Activated B cell treated with CpG ODN at 0.5 μM for 24 hours (primary cell): ENCODE measurements around the gene PATE4. TPM values are rescaled to one million over a fixed set of nuclear protein-coding genes. Genes with fewer than 3 reads are reported as not detected.

ENCODE experiments used
- ATAC-seq: fragments of 200-7000 bp; cut with Tn5 transposase; one replicate; pipeline ENCODE4 v1.10.0; 2021; ENCODE audit warnings: low read depth, mild to moderate bottlenecking, moderate library complexity
- CTCF ChIA-PET: fragments of 350-600 bp; sonication (Branson Sonifier 250); formaldehyde crosslinking; loops from one replicate; lab custom pipeline; 2021; ENCODE audit warnings: antibody characterized with exemption; lab: Charles Lee
- POLR2A ChIA-PET: fragments of 350-600 bp; sonication (Branson Sonifier 250); formaldehyde crosslinking; loops from one replicate; lab custom pipeline; 2021; ENCODE audit warnings: antibody characterized with exemption; lab: Charles Lee
- DNase-seq: peaks from one replicate; pipeline ENCODE4 v3.0.0; 2022
- H3K27ac Mint-ChIP-seq: one replicate; pipeline ENCODE4 v1.8.0; 2020; ENCODE audit warnings: mixed read lengths
- H3K27me3 Mint-ChIP-seq: one replicate; pipeline ENCODE4 v1.8.0; 2021; ENCODE audit warnings: mixed read lengths
- H3K36me3 Mint-ChIP-seq: one replicate; pipeline ENCODE4 v1.8.0; 2021; ENCODE audit warnings: low read depth, mixed read lengths
- H3K4me1 Mint-ChIP-seq: one replicate; pipeline ENCODE4 v1.8.0; 2021; ENCODE audit warnings: mixed read lengths
- H3K4me3 Mint-ChIP-seq: one replicate; pipeline ENCODE4 v1.8.0; 2020; ENCODE audit warnings: mild to moderate bottlenecking, mixed read lengths
- H3K9me3 Mint-ChIP-seq: one replicate; pipeline ENCODE4 v1.8.0; 2020; ENCODE audit warnings: mixed read lengths
- CTCF ChIP-seq: fragments of 200-600 bp; IDR thresholded peaks from one replicate; pipeline ENCODE4 v1.8.0; 2022; ENCODE audit warnings: antibody characterized with exemption, mild to moderate bottlenecking
- intact Hi-C: fragments of 100-400 bp; cut with micrococcal nuclease; formaldehyde crosslinking; loops from one replicate; pipeline ENCODE4 v1.15.1; 2024
- total RNA-seq: library from RNA; stranded (reverse); gene quantifications from 2 replicates; pipeline ENCODE4 v1.2.3, GENCODE V29; 2022

The PATE4 gene
- total RNA-seq, 1 donor from 2014 or later, result not detected

DNA sequence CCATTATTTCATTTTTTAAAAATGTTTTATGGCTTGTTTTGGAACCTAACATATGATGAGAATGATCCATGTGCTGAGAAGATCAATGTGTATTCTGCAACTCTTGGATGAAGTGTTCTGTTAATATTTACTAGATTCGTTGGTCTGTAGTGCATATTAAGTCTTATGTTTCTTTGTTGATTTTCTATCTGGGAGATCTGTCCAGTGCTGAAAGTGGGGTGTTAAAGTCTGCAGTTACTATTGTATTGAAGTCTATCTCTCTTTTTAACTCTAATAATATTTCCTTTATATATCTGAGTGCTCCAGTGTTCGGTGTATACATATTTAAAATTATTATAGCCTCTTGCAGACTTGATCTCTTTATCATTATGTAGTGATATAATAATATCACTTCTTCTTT is 33.3 kb upstream of the PATE4 start:
- CTCF ChIA-PET, result no interaction called here
- Mint-ChIP-seq H3K9me3 (peaks cover 42% of the 10 kb centered on the region), H3K4me1 (no peaks in the 10 kb centered on the region), H3K27ac (no peak overlapping the region), H3K4me3 (no peak overlapping the region), H3K36me3 (peaks cover 1% of the 10 kb centered on the region), H3K27me3 (no peaks in the 10 kb centered on the region)
- POLR2A ChIA-PET, result no interaction called here
- ATAC-seq (no peak), DNase-seq (no peak)
- intact Hi-C loops, result no loop called here
- TF ChIP-seq CTCF, result no peak

DNA sequence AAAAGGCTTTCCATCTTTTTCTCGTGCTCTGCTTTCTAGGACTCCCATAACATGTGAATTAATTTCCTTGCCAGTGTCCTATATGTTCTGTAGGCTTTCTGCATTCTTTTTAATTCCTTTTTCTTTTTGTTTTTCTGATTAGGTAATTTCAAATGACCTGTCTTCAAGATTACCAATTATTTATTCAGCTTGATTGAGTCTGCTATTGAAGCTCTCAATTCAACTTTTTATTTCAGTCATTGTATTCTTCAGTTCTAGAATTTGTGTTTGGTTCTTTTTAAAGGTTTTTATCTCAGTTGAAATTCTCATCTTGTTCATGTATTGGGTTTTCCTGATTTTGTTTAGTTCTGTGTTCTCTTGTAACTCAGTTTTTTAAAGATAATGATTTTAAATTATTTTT is 30.7 kb upstream of the PATE4 start:
- ATAC-seq, result no peak
- H3K4me1 Mint-ChIP-seq, result no peaks in the 10 kb centered on the region
- ChIA-PET CTCF (no interaction called here), POLR2A (no interaction called here)
- no peak overlapping the region for H3K4me3 Mint-ChIP-seq
- no peak for TF ChIP-seq CTCF
- no peak for DNase-seq
- peaks cover 1% of the 10 kb centered on the region for H3K36me3 Mint-ChIP-seq
- H3K27ac Mint-ChIP-seq, result no peak overlapping the region
- H3K9me3 Mint-ChIP-seq, result peaks cover 30% of the 10 kb centered on the region
- H3K27me3 Mint-ChIP-seq, result no peaks in the 10 kb centered on the region
- intact Hi-C loops, result no loop called here

- H3K4me3 Mint-ChIP-seq, result no peak overlapping the region
Observed at GRCh38 chr11:125807909-125808308, 25.2 kb upstream of the PATE4 start.

DNA sequence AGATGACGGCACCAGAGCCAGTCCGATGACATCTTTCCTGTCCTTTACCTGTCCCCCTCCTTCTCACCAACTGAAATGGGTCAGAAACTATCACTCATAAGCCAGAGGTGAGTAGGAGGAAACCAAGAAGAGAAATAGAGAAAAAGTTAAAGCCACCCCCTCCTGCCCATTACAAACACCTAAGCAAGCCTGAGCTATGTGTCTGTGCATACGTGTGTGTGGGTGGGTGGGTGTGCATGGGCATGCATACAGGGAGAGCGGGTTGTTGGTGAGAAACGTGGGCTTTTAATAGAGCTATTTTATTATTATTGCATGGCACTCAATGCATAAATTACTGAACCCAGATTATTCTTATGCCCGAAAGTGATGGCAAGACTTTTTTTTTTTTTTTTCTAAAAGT is 2.6 kb downstream of the PATE4 start:
- Mint-ChIP-seq H3K36me3 (no peaks in the 10 kb centered on the region), H3K4me3 (no peak overlapping the region), H3K27ac (no peak overlapping the region), H3K4me1 (no peaks in the 10 kb centered on the region), H3K9me3 (peaks cover 5% of the 10 kb centered on the region), H3K27me3 (peaks cover 3% of the 10 kb centered on the region)
- no peak for ATAC-seq
- POLR2A ChIA-PET, result no interaction called here
- CTCF ChIA-PET, result no interaction called here
- DNase-seq, result no peak
- no peak for TF ChIP-seq CTCF
- intact Hi-C loops, result no loop called here

More at GRCh38 chr11:125807909-125808308, 25.2 kb upstream of the PATE4 start:
- H3K36me3 Mint-ChIP-seq, result no peaks in the 10 kb centered on the region
- POLR2A ChIA-PET, result no interaction called here
- H3K9me3 Mint-ChIP-seq, result peaks cover 4% of the 10 kb centered on the region
- CTCF ChIA-PET, result no interaction called here
- no peak for TF ChIP-seq CTCF
- intact Hi-C loops, result no loop called here
- DNase-seq (no peak), ATAC-seq (no peak)
- H3K27me3 Mint-ChIP-seq, result no peaks in the 10 kb centered on the region
- no peaks in the 10 kb centered on the region for H3K4me1 Mint-ChIP-seq
- no peak overlapping the region for H3K27ac Mint-ChIP-seq

DNA sequence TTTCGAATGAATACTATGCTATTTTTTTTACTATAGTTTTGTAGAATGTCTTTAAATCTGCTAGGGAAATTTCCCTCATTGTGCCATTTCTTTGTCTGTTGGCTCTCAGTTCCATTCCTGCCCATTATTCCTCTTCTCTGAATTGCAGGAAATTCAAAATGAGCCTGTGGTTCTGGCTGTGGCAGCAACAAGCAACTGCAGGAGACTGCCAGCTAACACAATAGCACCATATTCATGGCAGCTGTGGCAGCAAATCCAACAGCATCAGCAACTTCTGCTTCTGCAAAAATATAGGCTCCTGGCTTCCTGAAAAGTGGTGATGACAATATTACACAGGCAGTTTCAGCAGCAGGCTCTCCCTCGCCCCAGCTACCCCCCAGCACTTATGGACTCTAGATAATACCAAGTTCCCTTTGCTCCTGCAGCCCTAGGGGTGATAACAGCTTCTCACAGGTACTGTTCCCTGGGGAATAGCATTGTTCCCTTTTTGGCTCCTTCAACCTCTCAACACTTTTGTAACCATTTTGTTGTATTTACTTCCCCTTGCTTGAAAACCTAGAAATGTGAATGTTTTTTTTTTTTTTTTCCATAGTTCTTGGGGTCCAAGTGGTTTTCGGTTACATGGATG is 9.3 kb downstream of the PATE4 start:
- ChIA-PET CTCF (no interaction called here), POLR2A (no interaction called here)
- intact Hi-C loops, result no loop called here
- ATAC-seq (no peak), DNase-seq (no peak)
- Mint-ChIP-seq H3K27ac (no peak overlapping the region), H3K9me3 (peaks cover 28% of the 10 kb centered on the region), H3K4me3 (no peak overlapping the region), H3K27me3 (no peaks in the 10 kb centered on the region), H3K4me1 (no peaks in the 10 kb centered on the region), H3K36me3 (peaks cover 3% of the 10 kb centered on the region)
- no peak for TF ChIP-seq CTCF
